PC-3 (cell line): ENCODE measurements around the gene CCNY. TPM values are rescaled to one million over a fixed set of nuclear protein-coding genes. Genes with fewer than 3 reads are reported as not detected.

Experiments used
- ATAC-seq: fragments of 200-7000 bp; cut with Tn5 transposase; 2 replicates; pipeline ENCODE4 v1.9.1; 2020; ENCODE audit warnings: mild to moderate bottlenecking, moderate library complexity
- BruUV-seq: library from RNA; stranded (reverse); fragments of 400-500 nt; replicated peaks from 2 replicates; lab custom pipeline; 2021; lab: Mats Ljungman, UMichigan
- CTCF ChIA-PET: fragments of 300-600 bp; sonication (Branson Sonifier 250); formaldehyde crosslinking; loops from one replicate; lab custom pipeline; 2022; ENCODE audit warnings: antibody characterized with exemption; lab: Charles Lee
- POLR2A ChIA-PET: fragments of 300-600 bp; sonication (Branson Sonifier 250); formaldehyde crosslinking; loops from one replicate; lab custom pipeline; 2022; ENCODE audit warnings: antibody characterized with exemption; ENCODE audit not compliant: unreplicated experiment; lab: Charles Lee
- DNase-seq: peaks from one replicate; pipeline ENCODE4 v3.0.0-alpha.2; 2015
- H2AFZ ChIP-seq: fragments of 300-600 bp; sonication (generic); 2 replicates; pipeline ENCODE4 v1.6.0; 2016; ENCODE audit warnings: antibody characterized with exemption, low read length
- H3F3A ChIP-seq: fragments of 300-600 bp; sonication (generic); one replicate; pipeline ENCODE4 v1.6.0; 2017; ENCODE audit warnings: antibody characterized with exemption, low read length, control low read depth, mild to moderate bottlenecking; ENCODE audit not compliant: unreplicated experiment
- H3K27ac ChIP-seq: fragments of 300-600 bp; sonication (generic); 2 replicates; pipeline ENCODE4 v1.5.1; 2016; ENCODE audit warnings: mild to moderate bottlenecking, low read length
- H3K27me3 ChIP-seq: fragments of 300-600 bp; sonication (generic); 2 replicates; pipeline ENCODE4 v1.6.1; 2016; ENCODE audit warnings: low read length, mixed read lengths
- H3K36me3 ChIP-seq: fragments of 300-600 bp; sonication (generic); 2 replicates; pipeline ENCODE4 v1.6.1; 2016; ENCODE audit warnings: low read depth, mixed run types, low read length, mixed read lengths
- H3K4me1 ChIP-seq: fragments of 300-600 bp; sonication (generic); 2 replicates; pipeline ENCODE4 v1.5.1; 2016; ENCODE audit warnings: low read length; ENCODE audit not compliant: insufficient read depth
- H3K4me2 ChIP-seq: fragments of 300-600 bp; sonication (generic); 2 replicates; pipeline ENCODE4 v1.6.0; 2016; ENCODE audit warnings: low read length
- H3K4me3 ChIP-seq: fragments of 300-600 bp; sonication (generic); 2 replicates; pipeline ENCODE4 v1.5.1; 2016; ENCODE audit warnings: mild to moderate bottlenecking, low read length, mixed read lengths
- H3K79me2 ChIP-seq: fragments of 300-600 bp; sonication (generic); 2 replicates; pipeline ENCODE4 v1.6.1; 2017; ENCODE audit warnings: low read length, mixed read lengths
- H3K9ac ChIP-seq: fragments of 300-600 bp; sonication (generic); 2 replicates; pipeline ENCODE4 v1.6.0; 2016; ENCODE audit warnings: mild to moderate bottlenecking, low read length
- H3K9me2 ChIP-seq: fragments of 300-600 bp; sonication (generic); replicated peaks from 2 replicates; pipeline ENCODE4 v1.6.1; 2016; ENCODE audit warnings: mixed run types, low read length, mixed read lengths
- H3K9me3 ChIP-seq: fragments of 300-600 bp; sonication (generic); 2 replicates; pipeline ENCODE4 v1.6.1; 2016; ENCODE audit warnings: low read length, mixed read lengths
- H4K20me1 ChIP-seq: fragments of 300-600 bp; sonication (generic); 2 replicates; pipeline ENCODE4 v1.6.1; 2016; ENCODE audit warnings: low read length, mixed read lengths
- EZH2 ChIP-seq: fragments of 300-600 bp; sonication (generic); IDR thresholded peaks from one replicate; pipeline ENCODE4 v1.6.1; 2017; ENCODE audit warnings: antibody characterized with exemption, mild to moderate bottlenecking, low read length; ENCODE audit not compliant: unreplicated experiment
- EZH2phosphoT487 ChIP-seq: fragments of 300-600 bp; sonication (generic); IDR thresholded peaks from 2 replicates; pipeline ENCODE4 v1.6.1; 2018; ENCODE audit warnings: mild to moderate bottlenecking, antibody characterized with exemption, low read length, borderline replicate concordance
- intact Hi-C: fragments of 100-400 bp; cut with micrococcal nuclease; formaldehyde crosslinking; loops from 2 replicates; pipeline ENCODE4 v1.9.0; 2023
- total RNA-seq: library from RNA; depleted of rRNA; stranded (reverse); fragments of >200 nt; gene quantifications from 2 replicates; pipeline ENCODE4 v1.2.3, GENCODE V29; 2014
- TF ChIP-seq, protein P1 (sequence below): fragments of 300-600 bp; sonication (generic); conservative IDR thresholded peaks from 2 replicates; pipeline ENCODE4 v1.5.1; 2017; ENCODE audit warnings: antibody characterized with exemption, low read depth, mild to moderate bottlenecking, low read length

The CCNY gene
- total RNA-seq, 1 experiment from 2014 or later = 146 TPM

DNA sequence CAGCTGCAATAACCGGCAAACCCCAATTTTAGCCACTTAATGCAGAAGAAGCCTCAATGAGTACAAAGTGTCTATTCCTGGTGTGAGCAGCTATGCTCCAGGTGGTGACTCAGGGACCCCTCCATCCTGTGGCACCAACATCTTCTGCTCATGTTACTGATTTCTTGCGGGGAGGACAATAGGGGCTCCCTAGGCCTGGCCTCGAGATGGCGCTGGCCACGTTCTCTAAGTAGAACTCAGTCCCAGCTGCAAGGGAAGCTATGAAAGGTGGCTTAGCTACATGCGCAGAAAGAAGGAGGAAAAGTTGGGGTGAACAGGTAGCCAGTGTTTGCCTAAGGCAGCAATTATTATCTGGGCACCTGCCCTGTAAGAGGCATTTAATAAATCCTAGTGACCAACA is 275.4 kb downstream of the CCNY start:
- Histone ChIP-seq H4K20me1 (no peaks in the 10 kb centered on the region), H3K4me1 (peaks cover 24% of the 10 kb centered on the region), H3K4me3 (no peak overlapping the region), H3K27me3 (no peaks in the 10 kb centered on the region), H3F3A (no peaks in the 10 kb centered on the region), H3K9ac (no peak overlapping the region), H3K79me2 (no peaks in the 10 kb centered on the region), H3K9me3 (no peaks in the 10 kb centered on the region), H3K36me3 (no peaks in the 10 kb centered on the region), H3K27ac (no peak overlapping the region), H2AFZ (no peak overlapping the region), H3K9me2 (no peaks in the 10 kb centered on the region), H3K4me2 (no peak overlapping the region)
- BruUV-seq = no TSS peak
- TF ChIP-seq, protein P1, sequence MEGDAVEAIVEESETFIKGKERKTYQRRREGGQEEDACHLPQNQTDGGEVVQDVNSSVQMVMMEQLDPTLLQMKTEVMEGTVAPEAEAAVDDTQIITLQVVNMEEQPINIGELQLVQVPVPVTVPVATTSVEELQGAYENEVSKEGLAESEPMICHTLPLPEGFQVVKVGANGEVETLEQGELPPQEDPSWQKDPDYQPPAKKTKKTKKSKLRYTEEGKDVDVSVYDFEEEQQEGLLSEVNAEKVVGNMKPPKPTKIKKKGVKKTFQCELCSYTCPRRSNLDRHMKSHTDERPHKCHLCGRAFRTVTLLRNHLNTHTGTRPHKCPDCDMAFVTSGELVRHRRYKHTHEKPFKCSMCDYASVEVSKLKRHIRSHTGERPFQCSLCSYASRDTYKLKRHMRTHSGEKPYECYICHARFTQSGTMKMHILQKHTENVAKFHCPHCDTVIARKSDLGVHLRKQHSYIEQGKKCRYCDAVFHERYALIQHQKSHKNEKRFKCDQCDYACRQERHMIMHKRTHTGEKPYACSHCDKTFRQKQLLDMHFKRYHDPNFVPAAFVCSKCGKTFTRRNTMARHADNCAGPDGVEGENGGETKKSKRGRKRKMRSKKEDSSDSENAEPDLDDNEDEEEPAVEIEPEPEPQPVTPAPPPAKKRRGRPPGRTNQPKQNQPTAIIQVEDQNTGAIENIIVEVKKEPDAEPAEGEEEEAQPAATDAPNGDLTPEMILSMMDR = peak; percentile 49
- TF ChIP-seq EZH2phosphoT487 = no peak
- TF ChIP-seq EZH2 = no peak
- CTCF ChIA-PET = interaction anchor here (1.0 to 3.6 kb wide), 5 partner anchors 16 to 1269 kb away, joined by 3 to 83 read pairs (median 9); no protein-coding TSS in a partner anchor
- POLR2A ChIA-PET = no interaction called here
- intact Hi-C loops = loop anchor here (5.0 kb wide), 1 partner anchor 1651 kb away; no protein-coding TSS in a partner anchor
- ATAC-seq = no peak
- DNase-seq = no peak

DNA sequence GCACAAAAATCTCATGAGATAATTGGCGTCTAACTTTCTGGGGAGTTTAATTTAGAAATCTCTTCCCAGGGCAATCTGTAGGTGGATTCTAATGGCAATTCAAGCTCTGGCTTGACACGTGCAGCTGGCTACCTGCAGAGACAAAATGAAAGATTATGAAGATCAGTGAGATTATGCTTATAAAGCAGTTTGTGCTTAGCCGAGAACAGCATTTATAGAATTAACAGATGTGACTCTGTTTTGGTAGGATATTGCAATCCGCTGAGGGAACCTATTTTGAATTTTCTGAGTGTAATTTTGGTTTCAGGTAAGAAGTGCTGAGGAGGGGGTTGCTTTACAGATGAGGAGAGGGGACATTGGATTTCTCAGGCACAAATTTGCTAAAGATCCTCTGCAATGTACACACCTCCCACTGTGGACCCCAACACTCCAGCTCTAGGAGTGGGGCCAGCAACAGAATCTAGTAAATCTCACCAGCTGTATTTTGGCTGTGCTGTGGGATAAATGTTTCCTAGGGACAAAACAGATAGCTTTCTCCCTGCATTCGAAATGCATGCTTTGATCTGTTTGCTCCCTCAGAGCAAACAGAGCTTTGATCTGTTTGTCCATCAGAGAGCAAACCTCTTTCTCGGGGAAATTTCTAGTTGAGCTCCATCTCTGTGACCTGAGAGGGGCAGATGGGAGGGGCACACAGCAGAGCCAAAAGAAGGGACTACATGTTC is 276.2 kb downstream of the CCNY start:
- no peak overlapping the region for H3K4me3 ChIP-seq
- ATAC-seq (no peak), DNase-seq (no peak)
- H3F3A ChIP-seq = no peaks in the 10 kb centered on the region
- TF ChIP-seq, protein P1 = no peak
- H3K27ac ChIP-seq = no peak overlapping the region
- peaks cover 16% of the 10 kb centered on the region for H3K4me1 ChIP-seq
- H2AFZ ChIP-seq = no peak overlapping the region
- POLR2A ChIA-PET = no interaction called here
- BruUV-seq = no TSS peak
- H3K36me3 ChIP-seq = no peaks in the 10 kb centered on the region
- H3K9me2 ChIP-seq = no peaks in the 10 kb centered on the region
- CTCF ChIA-PET = interaction anchor here (0.6 to 3.6 kb wide), 11 partner anchors 8 to 1534 kb away, joined by 3 to 94 read pairs (median 5); no protein-coding TSS in a partner anchor
- no peak overlapping the region for H3K9ac ChIP-seq
- no peaks in the 10 kb centered on the region for H3K9me3 ChIP-seq
- H3K79me2 ChIP-seq = no peaks in the 10 kb centered on the region
- H4K20me1 ChIP-seq = no peaks in the 10 kb centered on the region
- H3K27me3 ChIP-seq = no peaks in the 10 kb centered on the region
- intact Hi-C loops = loop anchor here (5.0 kb wide), 1 partner anchor 1650 kb away; no protein-coding TSS in a partner anchor
- no peak overlapping the region for H3K4me2 ChIP-seq

DNA sequence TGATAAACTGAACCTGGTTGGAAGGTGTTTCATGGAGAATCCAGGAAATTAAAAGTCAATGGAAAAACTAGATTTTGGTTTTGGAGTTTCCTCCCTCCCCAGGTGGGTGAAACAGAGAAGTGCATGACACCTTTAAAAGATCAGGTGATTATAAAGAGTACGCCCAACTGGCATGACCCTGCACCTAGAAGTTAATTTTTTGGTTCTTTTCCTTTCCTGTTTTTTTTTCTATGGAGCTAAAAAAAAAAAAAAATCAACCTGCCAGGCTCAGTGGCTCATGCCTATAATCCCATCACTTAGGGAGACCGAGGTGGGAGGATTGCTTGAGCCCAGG is 276.8 kb downstream of the CCNY start:
- H3K36me3 ChIP-seq = no peaks in the 10 kb centered on the region
- DNase-seq (no peak), ATAC-seq (no peak)
- H3K4me3 ChIP-seq = no peak overlapping the region
- no TSS peak for BruUV-seq
- no peak overlapping the region for H2AFZ ChIP-seq
- no peaks in the 10 kb centered on the region for H4K20me1 ChIP-seq
- H3K79me2 ChIP-seq = no peaks in the 10 kb centered on the region
- no peaks in the 10 kb centered on the region for H3K27me3 ChIP-seq
- H3K27ac ChIP-seq = no peak overlapping the region
- ChIA-PET POLR2A (no interaction called here), CTCF (interaction anchor here (0.6 to 3.6 kb wide), 19 partner anchors 9 to 1882 kb away, joined by 3 to 94 read pairs (median 9); no protein-coding TSS in a partner anchor)
- no peaks in the 10 kb centered on the region for H3K9me2 ChIP-seq
- H3K9me3 ChIP-seq = no peaks in the 10 kb centered on the region
- intact Hi-C loops = loop anchor here (5.0 kb wide), 1 partner anchor 1649 kb away; no protein-coding TSS in a partner anchor
- no peak overlapping the region for H3K4me2 ChIP-seq
- H3F3A ChIP-seq = no peaks in the 10 kb centered on the region
- TF ChIP-seq, protein P1 = no peak
- TF ChIP-seq EZH2 (no peak), EZH2phosphoT487 (no peak)
- H3K4me1 ChIP-seq = peaks cover 11% of the 10 kb centered on the region
- no peak overlapping the region for H3K9ac ChIP-seq
